Measurements from ENCODE around the gene MAP3K8. TPM values are rescaled to one million over a fixed set of nuclear protein-coding genes. Genes with fewer than 3 reads are reported as not detected.

The MAP3K8 gene
- total and polyA plus RNA-seq, 9 of the 15 experiments (the other 6 are each of a cell fraction or from before 2014, with no cell fraction given), result 6.9 to 23.6 (median 13.6) TPM

DNA sequence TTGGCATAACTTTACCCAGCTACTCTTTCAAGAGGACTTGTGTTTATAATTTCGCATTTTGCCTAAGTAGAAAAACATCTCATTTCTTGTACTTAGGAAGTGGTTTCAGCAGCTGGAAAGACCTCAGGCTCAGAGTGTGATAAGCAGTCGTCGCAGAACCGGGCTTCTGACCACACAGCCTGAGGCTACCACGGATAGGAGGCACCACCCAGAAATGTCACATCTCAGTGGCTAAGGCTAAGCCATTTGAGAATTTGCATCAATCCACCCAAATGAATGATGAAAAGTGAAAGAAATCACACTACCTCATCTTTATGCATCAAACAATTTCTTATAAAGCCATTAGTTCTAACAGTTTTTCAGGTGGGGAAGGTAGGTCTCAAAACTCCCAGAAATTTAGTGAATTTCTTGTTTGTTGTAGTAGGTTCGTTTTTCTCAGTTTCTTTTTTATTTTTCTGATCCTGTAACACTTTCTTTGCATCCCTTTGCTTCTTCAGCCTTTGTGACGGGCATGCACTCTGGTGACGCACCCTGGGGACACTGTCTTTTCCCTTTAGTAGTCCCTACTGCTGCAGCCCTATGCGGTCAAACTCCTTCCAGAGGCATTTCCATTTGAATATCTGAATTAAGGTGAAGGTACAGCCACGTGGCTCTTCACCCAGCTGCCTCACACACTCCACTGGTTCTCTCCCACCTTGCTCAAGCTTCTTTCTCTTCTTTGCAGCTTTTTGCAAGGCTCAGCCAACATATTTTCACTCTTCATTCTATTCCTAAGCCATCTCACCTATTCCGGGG is 68.5 kb downstream of the MAP3K8 start (continued):
- no peak for TF ChIP-seq SAFB2 (IDR thresholded peaks at IDR 0.05; ENCODE audit: borderline replicate concordance, low read depth, low read length, severe bottlenecking)
- no peak for TF ChIP-seq EP400 (IDR thresholded peaks at IDR 0.05)
- peak; percentile 36; the same call in 1 of the 2 replicates for TF ChIP-seq ADNP (tag; IDR thresholded peaks at IDR 0.05)
- no peak for TF ChIP-seq SMC3 (conservative IDR thresholded peaks at IDR 0.05; ENCODE audit: insufficient read depth, low read depth, low read length)
- TF ChIP-seq, protein P1, sequence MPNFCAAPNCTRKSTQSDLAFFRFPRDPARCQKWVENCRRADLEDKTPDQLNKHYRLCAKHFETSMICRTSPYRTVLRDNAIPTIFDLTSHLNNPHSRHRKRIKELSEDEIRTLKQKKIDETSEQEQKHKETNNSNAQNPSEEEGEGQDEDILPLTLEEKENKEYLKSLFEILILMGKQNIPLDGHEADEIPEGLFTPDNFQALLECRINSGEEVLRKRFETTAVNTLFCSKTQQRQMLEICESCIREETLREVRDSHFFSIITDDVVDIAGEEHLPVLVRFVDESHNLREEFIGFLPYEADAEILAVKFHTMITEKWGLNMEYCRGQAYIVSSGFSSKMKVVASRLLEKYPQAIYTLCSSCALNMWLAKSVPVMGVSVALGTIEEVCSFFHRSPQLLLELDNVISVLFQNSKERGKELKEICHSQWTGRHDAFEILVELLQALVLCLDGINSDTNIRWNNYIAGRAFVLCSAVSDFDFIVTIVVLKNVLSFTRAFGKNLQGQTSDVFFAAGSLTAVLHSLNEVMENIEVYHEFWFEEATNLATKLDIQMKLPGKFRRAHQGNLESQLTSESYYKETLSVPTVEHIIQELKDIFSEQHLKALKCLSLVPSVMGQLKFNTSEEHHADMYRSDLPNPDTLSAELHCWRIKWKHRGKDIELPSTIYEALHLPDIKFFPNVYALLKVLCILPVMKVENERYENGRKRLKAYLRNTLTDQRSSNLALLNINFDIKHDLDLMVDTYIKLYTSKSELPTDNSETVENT (CRISPR knock-in tag; IDR thresholded peaks at IDR 0.05), result no peak
- no peak for TF ChIP-seq SNRNP70 (optimal IDR thresholded peaks at IDR 0.05; ENCODE audit: low read depth, low read length)
- TF ChIP-seq TAF15 (IDR thresholded peaks at IDR 0.05; ENCODE audit: low read depth, low read length), result no peak
- peak; percentile 38; the same call in 1 of the 2 replicates for TF ChIP-seq LEF1 (IDR thresholded peaks at IDR 0.05)
- TF ChIP-seq, protein P2, sequence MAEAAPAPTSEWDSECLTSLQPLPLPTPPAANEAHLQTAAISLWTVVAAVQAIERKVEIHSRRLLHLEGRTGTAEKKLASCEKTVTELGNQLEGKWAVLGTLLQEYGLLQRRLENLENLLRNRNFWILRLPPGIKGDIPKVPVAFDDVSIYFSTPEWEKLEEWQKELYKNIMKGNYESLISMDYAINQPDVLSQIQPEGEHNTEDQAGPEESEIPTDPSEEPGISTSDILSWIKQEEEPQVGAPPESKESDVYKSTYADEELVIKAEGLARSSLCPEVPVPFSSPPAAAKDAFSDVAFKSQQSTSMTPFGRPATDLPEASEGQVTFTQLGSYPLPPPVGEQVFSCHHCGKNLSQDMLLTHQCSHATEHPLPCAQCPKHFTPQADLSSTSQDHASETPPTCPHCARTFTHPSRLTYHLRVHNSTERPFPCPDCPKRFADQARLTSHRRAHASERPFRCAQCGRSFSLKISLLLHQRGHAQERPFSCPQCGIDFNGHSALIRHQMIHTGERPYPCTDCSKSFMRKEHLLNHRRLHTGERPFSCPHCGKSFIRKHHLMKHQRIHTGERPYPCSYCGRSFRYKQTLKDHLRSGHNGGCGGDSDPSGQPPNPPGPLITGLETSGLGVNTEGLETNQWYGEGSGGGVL (CRISPR knock-in tag; IDR thresholded peaks at IDR 0.05), result no peak
- TF ChIP-seq, protein P3, sequence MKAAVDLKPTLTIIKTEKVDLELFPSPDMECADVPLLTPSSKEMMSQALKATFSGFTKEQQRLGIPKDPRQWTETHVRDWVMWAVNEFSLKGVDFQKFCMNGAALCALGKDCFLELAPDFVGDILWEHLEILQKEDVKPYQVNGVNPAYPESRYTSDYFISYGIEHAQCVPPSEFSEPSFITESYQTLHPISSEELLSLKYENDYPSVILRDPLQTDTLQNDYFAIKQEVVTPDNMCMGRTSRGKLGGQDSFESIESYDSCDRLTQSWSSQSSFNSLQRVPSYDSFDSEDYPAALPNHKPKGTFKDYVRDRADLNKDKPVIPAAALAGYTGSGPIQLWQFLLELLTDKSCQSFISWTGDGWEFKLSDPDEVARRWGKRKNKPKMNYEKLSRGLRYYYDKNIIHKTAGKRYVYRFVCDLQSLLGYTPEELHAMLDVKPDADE (conservative IDR thresholded peaks at IDR 0.05; ENCODE audit: control insufficient read depth, low read depth, low read length), result no peak
- peak; percentile 75 for TF ChIP-seq TCF3 (CRISPR knock-in tag; IDR thresholded peaks at IDR 0.05)
- no peak for TF ChIP-seq ZNF445 (CRISPR knock-in tag; IDR thresholded peaks at IDR 0.05; ENCODE audit: low read depth)
- TF ChIP-seq RFX1 (IDR thresholded peaks at IDR 0.05), result no peak
- TF ChIP-seq CBX3 (IDR thresholded peaks at IDR 0.05; ENCODE audit: borderline replicate concordance in 1 of 2, low read length in 2 of 2), result peak in 1 of 2 experiments; percentile 51; a peak in 1 of 3 replicates
- TF ChIP-seq L3MBTL2 (IDR thresholded peaks at IDR 0.05), result peak; percentile 68
- TF ChIP-seq SRF (CRISPR knock-in tag; IDR thresholded peaks at IDR 0.05), result no peak
- no peak for TF ChIP-seq ZNF785 (CRISPR knock-in tag; IDR thresholded peaks at IDR 0.05)
- TF ChIP-seq, protein P4, sequence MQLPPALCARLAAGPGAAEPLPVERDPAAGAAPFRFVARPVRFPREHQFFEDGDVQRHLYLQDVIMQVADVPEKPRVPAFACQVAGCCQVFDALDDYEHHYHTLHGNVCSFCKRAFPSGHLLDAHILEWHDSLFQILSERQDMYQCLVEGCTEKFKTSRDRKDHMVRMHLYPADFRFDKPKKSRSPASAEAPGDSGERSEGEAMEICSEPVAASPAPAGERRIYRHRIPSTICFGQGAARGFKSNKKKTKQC (CRISPR knock-in tag; IDR thresholded peaks at IDR 0.05), result no peak
- TF ChIP-seq CREBBP (IDR thresholded peaks at IDR 0.05; ENCODE audit: low read depth, low read length), result no peak
- no peak for TF ChIP-seq KHSRP (IDR thresholded peaks at IDR 0.05)
- TF ChIP-seq FOXP1 (CRISPR knock-in tag; IDR thresholded peaks at IDR 0.05), result no peak
- peak; percentile 28; the same call in 1 of the 2 replicates for TF ChIP-seq TAL1 (IDR thresholded peaks at IDR 0.05)
